Omental fat pad (tissue), 4 donors: ENCODE data around the gene CTXND2. TPM values are rescaled to one million over a fixed set of nuclear protein-coding genes. Genes with fewer than 3 reads are reported as not detected.

ENCODE experiments used
- ATAC-seq: fragments of 150-250 bp; one replicate; pipeline ENCODE4 v1.9.1; 2016; ENCODE audit warnings: mild to moderate bottlenecking, moderate library complexity; ENCODE audit not compliant: low FRiP score
- DNase-seq: peaks from one replicate; pipeline ENCODE4 v3.0.0-alpha.2; 2019; ENCODE audit warnings: low spot score
- CTCF ChIP-seq, 3 donors: fragments of 450-650 bp; IDR thresholded peaks; one replicate each; pipeline ENCODE4 v1.5.1; 2016 to 2017; ENCODE audit warnings: antibody characterized with exemption in 3 of 3, mild to moderate bottlenecking in 3 of 3, moderate library complexity in 2 of 3
- total RNA-seq, 4 donors: library from RNA; depleted of rRNA; stranded (reverse); fragments of >200 nt; gene quantifications; one replicate each; pipeline ENCODE4 v1.1.0, GENCODE V29; 2016

CTXND2 gene
- total RNA-seq, 4 donors from 2014 or later = not detected

- no peak for TF ChIP-seq CTCF (IDR thresholded peaks at IDR 0.05)
- ATAC-seq (no peak), DNase-seq (no peak)
These were observed 15.4 kb downstream of the CTXND2 start for GRCh38 chr1:150902346-150902745.

- TF ChIP-seq CTCF (IDR thresholded peaks at IDR 0.05) = no peak
- DNase-seq (no peak), ATAC-seq (no peak)
These were observed 15.8 kb downstream of the CTXND2 start for GRCh38 chr1:150902751-150903150.

GRCh38 chr1:150905301-150905700, 18.4 kb downstream of the CTXND2 start:
- DNase-seq (no peak), ATAC-seq (no peak)
- no peak for TF ChIP-seq CTCF (IDR thresholded peaks at IDR 0.05)

DNA sequence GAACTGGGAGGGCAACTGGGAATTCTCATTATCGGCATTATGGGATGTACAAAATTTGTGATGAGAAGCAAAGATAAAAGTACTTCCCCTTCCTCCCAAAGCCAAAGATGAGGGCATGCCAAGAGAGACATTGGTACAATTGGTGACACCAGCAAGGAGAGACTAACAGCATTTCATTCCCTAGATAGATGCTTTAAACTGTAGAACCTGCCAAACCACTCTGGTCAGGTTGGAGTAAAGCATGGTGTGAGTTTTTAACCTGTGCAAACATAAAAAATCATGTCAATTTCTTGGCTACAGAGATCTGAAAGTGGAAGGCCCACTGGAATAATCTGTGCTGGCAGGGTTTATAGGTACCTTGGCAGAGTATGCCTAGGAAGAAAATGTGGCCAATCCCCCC, 19.4 kb downstream of the CTXND2 start:
- ATAC-seq = no peak
- TF ChIP-seq CTCF (IDR thresholded peaks at IDR 0.05) = no peak
- DNase-seq = no peak

DNA sequence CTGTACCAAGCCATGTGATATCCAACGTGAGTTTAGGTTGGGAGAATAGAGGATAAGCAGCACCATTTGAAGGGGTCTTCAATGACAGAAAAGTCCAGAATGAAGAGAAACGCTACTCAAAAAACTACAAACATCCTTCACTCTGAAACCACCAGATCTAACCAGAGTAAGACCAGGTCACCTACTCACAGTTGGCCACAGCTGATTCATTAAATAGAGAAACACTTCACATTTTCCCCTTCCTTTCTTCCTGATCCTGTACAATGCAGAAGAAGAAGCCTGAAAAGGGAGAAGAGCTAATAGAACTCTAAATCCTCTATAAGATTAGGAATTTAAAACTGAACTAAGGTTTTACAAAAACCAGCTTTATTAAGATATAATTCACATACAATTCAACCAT, 19.9 kb downstream of the CTXND2 start:
- no peak for ATAC-seq
- DNase-seq = no peak
- TF ChIP-seq CTCF (IDR thresholded peaks at IDR 0.05) = no peak

- TF ChIP-seq CTCF (IDR thresholded peaks at IDR 0.05) = no peak
- ATAC-seq (no peak), DNase-seq (no peak)
These were observed 22.7 kb downstream of the CTXND2 start for GRCh38 chr1:150909585-150910180.

GRCh38 chr1:150912623-150913022, 25.7 kb downstream of the CTXND2 start:
- DNase-seq (no peak), ATAC-seq (no peak)
- no peak for TF ChIP-seq CTCF (IDR thresholded peaks at IDR 0.05)
